DMS114 treated with DMSO at 0.1 percent for 48 hours (cell line): ENCODE measurements around the gene LIME1.

Experiments used
- DNase-seq: peaks from one replicate; lab custom pipeline; 2025; ENCODE audit not compliant: unreplicated experiment; lab: John Stamatoyannopoulos, UW

Gene LIME1

GRCh38 chr20:63696628-63697356, 39.7 kb upstream of the LIME1 start, which contains the start of gene TNFRSF6B:
TSS of gene TNFRSF6B (plus strand) at chr20:63696652. CDS start at chr20:63696768, 116 bp downstream.
- DNase-seq, result no peak

DNA sequence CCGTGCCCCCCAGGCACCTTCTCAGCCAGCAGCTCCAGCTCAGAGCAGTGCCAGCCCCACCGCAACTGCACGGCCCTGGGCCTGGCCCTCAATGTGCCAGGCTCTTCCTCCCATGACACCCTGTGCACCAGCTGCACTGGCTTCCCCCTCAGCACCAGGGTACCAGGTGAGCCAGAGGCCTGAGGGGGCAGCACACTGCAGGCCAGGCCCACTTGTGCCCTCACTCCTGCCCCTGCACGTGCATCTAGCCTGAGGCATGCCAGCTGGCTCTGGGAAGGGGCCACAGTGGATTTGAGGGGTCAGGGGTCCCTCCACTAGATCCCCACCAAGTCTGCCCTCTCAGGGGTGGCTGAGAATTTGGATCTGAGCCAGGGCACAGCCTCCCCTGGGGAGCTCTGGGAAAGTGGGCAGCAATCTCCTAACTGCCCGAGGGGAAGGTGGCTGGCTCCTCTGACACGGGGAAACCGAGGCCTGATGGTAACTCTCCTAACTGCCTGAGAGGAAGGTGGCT, 39.1 kb upstream of the LIME1 start:
- no peak for DNase-seq

GRCh38 chr20:63697868-63698545, 38.5 kb upstream of the LIME1 start:
- no peak for DNase-seq

DNA sequence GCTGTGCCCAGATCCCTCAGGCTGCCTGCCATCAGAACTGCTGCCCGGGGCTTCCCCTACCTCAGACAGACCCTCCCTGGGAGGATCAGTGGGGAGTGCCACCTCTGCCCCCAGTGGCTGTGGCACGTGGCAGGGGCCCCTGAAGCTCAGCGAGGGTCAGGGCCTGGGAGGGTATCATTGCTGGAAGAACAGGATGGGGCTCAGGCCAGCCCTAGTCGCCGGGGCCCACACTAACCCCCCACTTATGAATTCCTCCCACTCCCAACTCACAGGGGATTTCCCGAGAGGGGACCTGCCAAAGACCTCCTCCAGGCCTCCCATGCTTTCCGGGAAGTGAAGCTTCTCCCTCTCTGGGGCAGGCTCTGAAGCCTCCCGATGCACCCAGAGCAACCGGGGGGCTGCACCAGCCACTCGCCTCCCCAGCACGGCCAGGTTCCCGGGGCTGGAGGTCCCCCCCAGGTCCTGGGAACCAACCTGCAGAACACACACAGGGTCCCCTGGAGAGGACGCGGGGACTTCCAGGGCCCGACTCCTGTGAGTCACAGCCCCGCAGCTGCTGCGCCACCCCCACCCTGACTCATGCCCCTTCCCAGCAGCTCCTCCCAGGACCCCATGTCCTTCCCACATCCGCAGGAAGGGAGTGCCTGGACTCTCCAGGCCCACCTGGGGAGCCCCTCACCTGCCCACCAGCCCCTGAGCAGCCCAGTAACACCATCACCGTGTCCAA, 37.6 kb upstream of the LIME1 start:
- DNase-seq, result no peak

DNA sequence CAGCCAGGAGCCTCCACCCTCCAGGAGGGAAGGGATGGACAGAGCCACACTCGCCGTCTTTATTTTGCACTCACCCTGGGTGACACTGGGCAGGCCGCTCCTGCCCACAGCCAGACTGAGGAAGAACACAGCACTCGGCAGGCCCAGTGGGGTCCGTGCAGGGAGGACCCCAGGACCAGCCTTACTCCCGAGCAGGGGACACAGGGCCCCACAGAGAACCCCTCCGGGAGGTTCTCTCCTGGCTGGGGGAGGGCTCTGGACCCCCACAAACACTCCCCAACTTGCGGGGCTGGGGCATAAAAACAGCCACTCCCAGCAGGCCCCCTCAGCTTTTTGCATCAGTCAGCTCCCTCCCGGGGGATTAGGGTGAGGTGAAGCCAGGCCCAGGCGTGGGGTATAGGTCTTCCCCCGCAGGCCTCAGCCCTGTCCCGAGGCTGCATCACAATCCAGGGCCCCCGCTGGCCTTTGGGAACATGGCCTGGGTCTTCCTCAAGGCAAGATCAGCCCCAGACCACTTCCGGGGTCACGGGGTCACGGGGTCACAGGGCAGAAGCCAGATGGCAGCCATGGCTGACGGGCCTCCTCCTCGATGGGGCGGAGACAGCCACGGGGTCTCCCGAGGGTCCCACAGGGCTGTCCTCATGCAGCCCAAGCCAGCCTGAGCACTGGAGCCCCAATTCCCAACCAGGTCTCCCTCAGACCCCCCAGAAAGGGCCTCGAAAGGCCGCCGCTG, 36.8 kb upstream of the LIME1 start:
- no peak for DNase-seq

GRCh38 chr20:63700199-63701050, 36.0 kb upstream of the LIME1 start:
- DNase-seq, result no peak

DNA sequence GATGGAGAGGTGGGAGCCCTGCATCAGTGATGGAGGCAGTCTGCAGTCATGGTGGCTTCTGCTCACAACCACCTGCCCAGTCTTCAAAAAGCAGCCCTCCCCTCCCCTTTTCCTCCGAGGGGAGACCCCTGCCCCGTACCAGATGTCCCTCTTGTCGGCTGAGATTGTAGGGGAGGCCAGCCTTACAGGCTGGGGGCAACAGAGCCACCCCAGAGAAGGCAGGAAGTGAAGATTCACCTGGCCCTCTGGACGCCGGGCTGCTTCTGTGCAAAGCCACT, 35.5 kb upstream of the LIME1 start:
- no peak for DNase-seq

- no peak for DNase-seq
Measured at GRCh38 chr20:63701329-63702035, 35.0 kb upstream of the LIME1 start.

DNA sequence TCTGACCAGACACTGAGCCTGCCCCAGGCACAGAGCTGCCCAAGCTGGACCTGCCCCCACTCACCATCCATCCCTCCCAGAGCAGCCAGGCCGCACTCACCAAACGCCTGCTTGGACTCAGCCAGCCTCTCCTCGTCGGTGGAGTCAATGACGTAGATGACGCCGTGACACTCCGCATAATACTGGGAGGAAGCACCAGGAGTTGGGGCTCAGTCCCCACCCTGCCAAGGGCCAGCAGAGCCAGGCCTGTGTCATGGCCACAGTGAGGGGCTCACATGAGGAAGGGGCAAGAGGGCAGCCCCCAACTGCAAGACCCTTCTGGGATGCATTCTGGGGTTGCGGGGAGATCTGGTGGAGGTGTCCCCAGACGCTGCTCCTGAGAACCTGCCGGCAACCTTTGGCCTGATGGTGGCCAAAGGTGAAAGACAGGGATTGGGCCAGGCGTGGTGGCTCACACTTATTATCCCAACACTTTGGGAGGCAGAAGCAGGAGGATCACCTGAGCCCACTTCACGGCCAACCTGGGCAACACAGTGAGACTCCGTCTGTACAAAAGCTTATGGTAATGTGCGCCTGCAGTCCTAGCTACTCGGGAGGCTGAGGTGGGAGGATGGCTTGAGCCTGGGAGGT, 34.3 kb upstream of the LIME1 start:
- no peak for DNase-seq

GRCh38 chr20:63702751-63703470, 33.6 kb upstream of the LIME1 start:
- DNase-seq, result no peak

GRCh38 chr20:63703471-63703975, 32.9 kb upstream of the LIME1 start:
- no peak for DNase-seq

DNA sequence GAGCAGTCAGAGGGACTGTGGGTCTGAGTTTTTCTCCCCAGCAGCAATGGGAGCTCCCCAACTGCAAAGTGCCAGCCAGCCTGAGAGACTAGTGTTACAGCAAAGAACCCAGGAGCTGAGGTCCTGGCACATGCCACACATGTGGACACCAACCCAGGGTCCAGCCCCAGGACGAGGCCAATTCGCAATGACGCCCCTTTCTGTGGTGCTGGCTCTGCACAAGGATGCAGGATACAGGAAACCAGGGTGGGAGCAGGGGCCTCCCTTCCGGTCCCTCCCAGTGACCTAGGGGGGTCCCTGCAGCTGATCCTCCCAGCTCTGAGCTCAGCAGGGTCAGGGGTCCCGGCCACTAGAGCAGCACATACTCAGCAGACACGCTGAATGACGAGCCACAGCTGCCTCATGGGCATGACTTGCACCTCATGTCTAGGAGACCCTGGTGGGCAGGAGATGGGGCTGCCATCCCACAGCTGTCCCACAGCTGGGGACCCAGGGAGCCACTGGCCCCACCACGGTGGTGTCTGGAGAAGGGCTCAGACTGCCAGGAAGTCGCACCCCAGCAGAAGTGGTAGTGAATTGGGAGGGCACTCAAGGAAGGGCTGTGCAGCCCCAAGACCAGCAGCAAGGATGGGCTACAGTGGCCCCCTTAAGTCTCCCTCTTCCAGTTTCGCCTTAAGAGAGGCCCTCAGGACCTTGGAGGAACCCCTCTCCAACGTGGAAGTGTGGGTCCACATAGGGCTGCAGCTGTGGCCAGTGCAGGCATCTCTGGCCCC, 32.3 kb upstream of the LIME1 start:
- DNase-seq, result no peak

DNA sequence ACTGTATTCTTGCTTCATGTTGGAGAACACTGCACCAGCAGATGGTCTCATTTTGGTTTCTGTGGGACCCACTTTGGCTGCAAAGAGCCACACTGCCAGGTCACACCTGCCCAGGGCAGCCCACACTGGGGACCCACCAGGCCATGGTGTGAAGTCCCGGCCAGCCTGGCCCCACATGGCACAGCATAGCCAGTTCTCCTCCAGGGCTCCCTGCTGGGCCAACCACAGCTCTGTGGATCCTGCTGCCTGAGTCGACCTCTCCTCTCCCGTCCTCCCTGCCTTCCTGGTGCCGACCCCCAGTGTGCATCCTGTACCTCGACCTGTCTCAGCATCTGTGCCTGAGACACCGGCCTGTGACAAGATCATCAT, 31.7 kb upstream of the LIME1 start:
- DNase-seq, result no peak

DNA sequence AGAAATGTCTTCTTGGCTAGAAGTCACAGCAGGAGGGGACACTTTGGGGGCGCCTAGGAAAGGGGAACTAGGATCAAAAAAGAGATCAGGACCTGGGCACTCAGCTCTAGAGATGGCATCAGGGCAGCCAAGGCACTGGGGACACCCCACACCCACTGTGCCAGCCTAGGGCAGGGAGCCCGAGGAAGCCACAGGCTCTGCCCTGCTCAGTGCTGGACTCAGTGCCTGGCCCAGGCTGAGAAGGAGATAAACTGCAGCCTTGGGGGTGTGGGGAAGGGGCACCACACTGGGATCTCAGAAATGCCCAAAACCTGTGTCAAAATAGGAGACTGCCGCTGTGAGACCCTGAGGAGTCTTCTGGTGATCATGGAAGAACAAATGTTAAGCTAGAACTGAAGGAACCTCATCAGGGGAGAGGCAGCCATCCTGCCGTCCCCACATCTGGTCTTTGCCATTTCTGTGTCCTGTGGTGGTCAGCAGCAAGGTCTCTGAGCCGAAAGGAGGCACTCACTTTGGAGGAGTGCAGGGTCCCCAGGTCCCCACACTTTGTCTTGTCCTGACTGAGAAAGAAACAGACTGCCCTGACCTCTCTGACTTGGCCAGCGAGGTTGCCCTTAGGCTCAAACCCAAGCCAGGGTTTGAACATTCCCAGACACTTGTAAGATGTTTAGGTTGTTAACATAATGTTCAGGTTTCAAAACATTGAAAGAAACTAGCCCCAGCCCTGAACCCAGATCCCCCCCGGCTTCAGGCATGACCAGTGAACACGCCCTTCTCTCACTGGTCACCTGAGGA, 31.0 kb upstream of the LIME1 start:
- DNase-seq, result no peak

DNA sequence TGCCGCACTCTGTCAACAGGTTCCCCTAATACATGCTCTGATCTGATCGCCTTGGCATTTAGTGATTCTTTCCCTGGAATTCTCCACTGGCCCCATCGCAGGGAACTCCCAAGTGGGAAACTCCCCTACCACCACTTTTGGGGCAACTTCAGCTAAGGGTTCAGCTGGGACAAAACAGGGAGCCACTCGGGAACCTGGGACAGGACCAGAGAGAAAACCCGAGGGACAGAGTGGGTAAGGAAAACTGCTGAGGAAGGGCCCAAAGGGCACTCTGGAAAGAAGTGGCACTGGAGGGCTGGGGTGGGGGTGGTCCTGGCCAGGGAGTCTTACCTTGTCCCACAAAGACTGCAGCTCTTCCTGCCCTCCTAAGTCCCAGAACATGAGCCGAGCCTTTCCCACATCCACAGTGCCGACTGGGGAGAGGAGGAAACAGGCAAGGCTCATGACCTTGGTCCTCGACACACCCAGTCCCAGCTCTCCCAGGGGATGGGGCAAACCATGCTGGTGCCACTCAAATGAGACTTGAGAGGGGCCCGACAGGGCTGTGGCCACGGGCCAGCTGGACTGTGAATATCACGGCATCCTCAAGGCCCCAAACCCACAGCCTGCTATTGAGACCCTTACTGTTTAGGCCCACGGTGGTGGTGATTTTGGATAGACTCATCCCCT, 30.3 kb upstream of the LIME1 start:
- no peak for DNase-seq

GRCh38 chr20:63706852-63707557, 29.5 kb upstream of the LIME1 start:
- no peak for DNase-seq
